ENCODE results near the gene LAMB4. TPM values are rescaled to one million over a fixed set of nuclear protein-coding genes. Genes with fewer than 3 reads are reported as not detected.
A peak's percentile ranks its signal among the peaks of the same experiment; 100 is the strongest.

The LAMB4 gene
- total RNA-seq, 2 donors from 2014 or later: not detected

- Mint-ChIP-seq H3K27ac (no peak overlapping the region), H3K9me3 (no peaks in the 10 kb centered on the region), H3K36me3 (ENCODE audit: insufficient read depth in 2 of 2) (no peaks in the 10 kb centered on the region), H3K27me3 (ENCODE audit: low read depth) (peaks cover 29% of the 10 kb centered on the region), H3K4me1 (ENCODE audit: low read depth) (peaks cover 7% of the 10 kb centered on the region), H3K4me3 (no peak overlapping the region)
- DNase-seq (peak; percentile 15 to 20), ATAC-seq (replicated peaks in 1 of 2) (peak; percentile 93 to 94)
Measured at GRCh38 chr7:108016841-108017775, 113.1 kb downstream of the LAMB4 start.

DNA sequence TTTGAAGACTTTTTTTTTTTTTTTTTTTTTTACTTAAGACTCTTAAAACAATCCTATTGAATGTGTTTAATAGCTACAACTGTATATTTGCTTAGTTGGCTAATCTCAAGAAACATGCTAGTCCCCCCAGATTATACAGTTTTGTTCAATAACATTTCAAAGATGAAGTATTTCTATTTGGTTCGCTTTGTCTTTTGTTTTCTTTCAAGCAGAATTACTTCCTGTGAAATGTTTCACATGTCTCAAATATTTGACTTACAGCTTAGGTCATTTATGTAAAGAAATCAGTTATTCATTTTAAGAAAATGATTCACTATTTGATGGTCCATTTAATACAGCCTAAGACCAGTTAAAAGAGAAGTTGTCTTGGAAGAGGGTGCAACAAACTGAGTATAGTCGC lies 114.4 kb downstream of the LAMB4 start:
- Mint-ChIP-seq H3K4me1 (ENCODE audit: low read depth) (peaks cover 7% of the 10 kb centered on the region), H3K27me3 (ENCODE audit: low read depth) (peaks cover 29% of the 10 kb centered on the region), H3K9me3 (no peaks in the 10 kb centered on the region), H3K27ac (no peak overlapping the region), H3K36me3 (ENCODE audit: insufficient read depth in 2 of 2) (no peaks in the 10 kb centered on the region), H3K4me3 (no peak overlapping the region)
- DNase-seq (no peak), ATAC-seq (replicated peaks in 1 of 2) (no peak)

- DNase-seq (no peak), ATAC-seq (replicated peaks in 1 of 2) (no peak)
- Mint-ChIP-seq H3K9me3 (no peaks in the 10 kb centered on the region), H3K27ac (no peak overlapping the region), H3K4me3 (no peak overlapping the region), H3K36me3 (ENCODE audit: insufficient read depth in 2 of 2) (no peaks in the 10 kb centered on the region), H3K27me3 (ENCODE audit: low read depth) (peaks cover 33% of the 10 kb centered on the region), H3K4me1 (ENCODE audit: low read depth) (peaks cover 7% of the 10 kb centered on the region)
Measured at GRCh38 chr7:108014747-108015682, 115.1 kb downstream of the LAMB4 start.

- Mint-ChIP-seq H3K4me3 (no peak overlapping the region), H3K9me3 (no peaks in the 10 kb centered on the region), H3K27me3 (ENCODE audit: low read depth) (peaks cover 30% of the 10 kb centered on the region), H3K27ac (no peak overlapping the region), H3K4me1 (ENCODE audit: low read depth) (peaks cover 7% of the 10 kb centered on the region), H3K36me3 (ENCODE audit: insufficient read depth in 2 of 2) (no peaks in the 10 kb centered on the region)
- DNase-seq: no peak
- no peak for ATAC-seq (replicated peaks in 1 of 2)
Measured at GRCh38 chr7:108014215-108014614, 115.9 kb downstream of the LAMB4 start.

GRCh38 chr7:108012499-108013430 lies 117.4 kb downstream of the LAMB4 start:
- ATAC-seq (replicated peaks in 1 of 2) (no peak), DNase-seq (no peak)
- peaks cover 7% of the 10 kb centered on the region for H3K4me1 Mint-ChIP-seq (ENCODE audit: low read depth)
- peaks cover 35% of the 10 kb centered on the region for H3K27me3 Mint-ChIP-seq (ENCODE audit: low read depth)
- no peaks in the 10 kb centered on the region for H3K9me3 Mint-ChIP-seq
- no peak overlapping the region for H3K27ac Mint-ChIP-seq
- H3K4me3 Mint-ChIP-seq: no peak overlapping the region
- no peaks in the 10 kb centered on the region for H3K36me3 Mint-ChIP-seq (ENCODE audit: insufficient read depth in 2 of 2)

DNA sequence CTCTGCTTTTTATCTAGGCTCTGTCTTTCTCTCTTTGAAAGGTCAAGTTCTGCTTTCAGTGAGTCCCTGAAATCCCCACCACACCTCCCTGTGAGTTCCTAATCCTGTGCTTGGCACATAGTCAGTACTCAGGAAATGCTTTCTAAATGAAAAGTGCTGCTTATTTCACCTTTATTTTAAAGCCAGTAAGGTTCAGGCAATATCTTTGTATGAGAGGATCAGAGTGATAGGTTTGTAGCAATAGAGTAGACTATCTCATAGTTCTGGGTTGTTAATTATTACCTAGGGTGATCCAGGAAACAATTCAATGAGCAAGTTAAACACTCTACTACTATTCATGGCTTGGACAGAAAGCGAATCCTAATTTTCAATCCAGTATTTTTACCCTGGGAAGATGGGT lies 119.8 kb downstream of the LAMB4 start:
- no peak for DNase-seq
- Mint-ChIP-seq H3K36me3 (ENCODE audit: insufficient read depth in 2 of 2) (no peaks in the 10 kb centered on the region), H3K27ac (no peak overlapping the region), H3K27me3 (ENCODE audit: low read depth) (peaks cover 49% of the 10 kb centered on the region), H3K4me3 (no peak overlapping the region), H3K4me1 (ENCODE audit: low read depth) (no peaks in the 10 kb centered on the region), H3K9me3 (no peaks in the 10 kb centered on the region)
- ATAC-seq (replicated peaks in 1 of 2): no peak

DNA sequence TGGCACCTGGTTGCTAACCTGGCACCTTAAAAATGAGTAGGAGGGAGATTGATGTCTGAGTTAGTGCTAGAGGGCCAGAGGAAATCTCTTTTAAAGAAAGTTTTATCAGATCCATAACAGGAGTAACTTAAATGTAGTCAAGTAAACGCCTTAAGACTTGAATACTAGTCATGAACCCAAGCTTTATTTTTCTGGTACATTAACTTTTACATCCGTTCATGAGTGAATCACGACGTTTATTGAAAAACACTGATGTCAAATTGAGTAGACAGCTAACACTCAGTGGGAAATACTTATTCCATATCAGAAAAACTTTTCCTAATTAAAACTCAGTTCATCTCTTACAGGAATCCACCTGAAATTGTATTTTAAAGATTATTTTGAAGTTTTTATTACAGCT lies 120.3 kb downstream of the LAMB4 start:
- no peak for DNase-seq
- Mint-ChIP-seq H3K36me3 (ENCODE audit: insufficient read depth in 2 of 2) (no peaks in the 10 kb centered on the region), H3K4me3 (no peak overlapping the region), H3K9me3 (no peaks in the 10 kb centered on the region), H3K4me1 (ENCODE audit: low read depth) (no peaks in the 10 kb centered on the region), H3K27ac (no peak overlapping the region), H3K27me3 (ENCODE audit: low read depth) (peaks cover 54% of the 10 kb centered on the region)
- no peak for ATAC-seq (replicated peaks in 1 of 2)

- H3K27me3 Mint-ChIP-seq (ENCODE audit: low read depth): peaks cover 65% of the 10 kb centered on the region
- peaks cover 5% of the 10 kb centered on the region for H3K4me1 Mint-ChIP-seq (ENCODE audit: low read depth)
- DNase-seq: no peak
- H3K4me3 Mint-ChIP-seq: no peak overlapping the region
- no peaks in the 10 kb centered on the region for H3K9me3 Mint-ChIP-seq
- no peak for ATAC-seq (replicated peaks in 1 of 2)
- no peaks in the 10 kb centered on the region for H3K36me3 Mint-ChIP-seq (ENCODE audit: insufficient read depth in 2 of 2)
- H3K27ac Mint-ChIP-seq: no peak overlapping the region
Measured at GRCh38 chr7:108008827-108009226, 121.3 kb downstream of the LAMB4 start.

DNA sequence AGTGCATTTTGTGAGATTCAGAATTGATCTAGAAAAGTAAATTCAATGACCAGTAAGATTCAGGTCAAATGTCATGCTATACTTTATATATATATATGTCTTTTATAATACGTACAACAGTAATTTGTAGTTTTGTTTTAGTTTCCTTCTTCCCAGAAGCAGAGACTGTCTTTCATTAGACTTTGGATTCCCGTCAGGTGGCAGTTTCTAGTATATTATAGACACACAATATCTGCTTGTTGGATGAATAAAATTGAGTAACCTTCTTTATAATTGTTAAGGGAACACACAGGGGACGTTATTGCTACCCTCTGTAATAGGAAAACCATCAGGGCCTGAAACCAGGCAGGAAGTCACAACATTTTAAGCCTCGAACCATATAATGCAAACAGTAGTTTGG lies 121.9 kb downstream of the LAMB4 start:
- peaks cover 9% of the 10 kb centered on the region for H3K4me1 Mint-ChIP-seq (ENCODE audit: low read depth)
- peaks cover 68% of the 10 kb centered on the region for H3K27me3 Mint-ChIP-seq (ENCODE audit: low read depth)
- no peaks in the 10 kb centered on the region for H3K36me3 Mint-ChIP-seq (ENCODE audit: insufficient read depth in 2 of 2)
- no peak for DNase-seq
- ATAC-seq (replicated peaks in 1 of 2): no peak
- H3K4me3 Mint-ChIP-seq: no peak overlapping the region
- no peak overlapping the region for H3K27ac Mint-ChIP-seq
- no peaks in the 10 kb centered on the region for H3K9me3 Mint-ChIP-seq

DNA sequence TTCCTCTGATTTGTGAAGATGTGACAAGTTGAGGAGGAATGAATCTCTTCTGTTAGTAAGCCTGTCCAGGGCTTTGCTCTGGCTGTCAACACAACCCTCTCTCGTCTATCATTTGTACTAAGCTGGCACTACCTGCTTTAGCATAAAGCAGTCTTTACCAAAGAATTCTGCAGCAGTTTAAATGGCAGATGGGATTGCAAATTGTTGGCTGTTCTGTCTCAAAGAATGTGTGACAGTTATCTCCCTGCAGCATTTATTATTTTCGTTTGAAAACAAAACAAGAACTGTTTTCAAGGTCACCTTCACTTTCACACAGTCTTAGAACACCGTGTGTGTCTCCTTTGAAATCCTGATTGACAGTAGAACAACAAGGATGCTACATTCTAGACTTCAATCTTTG lies 122.4 kb downstream of the LAMB4 start:
- no peaks in the 10 kb centered on the region for H3K36me3 Mint-ChIP-seq (ENCODE audit: insufficient read depth in 2 of 2)
- no peak for ATAC-seq (replicated peaks in 1 of 2)
- peaks cover 12% of the 10 kb centered on the region for H3K4me1 Mint-ChIP-seq (ENCODE audit: low read depth)
- DNase-seq: no peak
- no peak overlapping the region for H3K27ac Mint-ChIP-seq
- peaks cover 67% of the 10 kb centered on the region for H3K27me3 Mint-ChIP-seq (ENCODE audit: low read depth)
- no peak overlapping the region for H3K4me3 Mint-ChIP-seq
- no peaks in the 10 kb centered on the region for H3K9me3 Mint-ChIP-seq

DNA sequence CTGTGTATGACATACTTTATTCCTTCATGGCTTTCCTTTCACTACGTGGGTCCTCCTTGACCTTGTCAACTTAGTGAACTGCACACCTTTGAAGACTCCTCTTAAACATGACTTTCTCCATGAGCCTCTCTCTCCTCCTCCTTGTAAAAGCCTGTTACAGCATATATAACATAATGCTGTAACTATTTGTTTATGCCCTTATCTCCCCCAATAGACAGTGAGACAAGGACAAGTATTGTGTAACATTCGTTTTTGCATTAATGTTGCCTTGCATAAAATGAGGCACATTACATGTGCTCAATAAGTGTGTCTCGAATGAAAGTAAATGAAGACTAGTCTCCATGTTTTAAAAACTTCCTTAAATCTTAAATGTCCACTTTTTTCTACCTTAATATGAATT lies 122.9 kb downstream of the LAMB4 start:
- H3K4me3 Mint-ChIP-seq: no peak overlapping the region
- H3K4me1 Mint-ChIP-seq (ENCODE audit: low read depth): peaks cover 14% of the 10 kb centered on the region
- no peak overlapping the region for H3K27ac Mint-ChIP-seq
- DNase-seq: no peak
- no peaks in the 10 kb centered on the region for H3K36me3 Mint-ChIP-seq (ENCODE audit: insufficient read depth in 2 of 2)
- peaks cover 66% of the 10 kb centered on the region for H3K27me3 Mint-ChIP-seq (ENCODE audit: low read depth)
- no peak for ATAC-seq (replicated peaks in 1 of 2)
- no peaks in the 10 kb centered on the region for H3K9me3 Mint-ChIP-seq

DNA sequence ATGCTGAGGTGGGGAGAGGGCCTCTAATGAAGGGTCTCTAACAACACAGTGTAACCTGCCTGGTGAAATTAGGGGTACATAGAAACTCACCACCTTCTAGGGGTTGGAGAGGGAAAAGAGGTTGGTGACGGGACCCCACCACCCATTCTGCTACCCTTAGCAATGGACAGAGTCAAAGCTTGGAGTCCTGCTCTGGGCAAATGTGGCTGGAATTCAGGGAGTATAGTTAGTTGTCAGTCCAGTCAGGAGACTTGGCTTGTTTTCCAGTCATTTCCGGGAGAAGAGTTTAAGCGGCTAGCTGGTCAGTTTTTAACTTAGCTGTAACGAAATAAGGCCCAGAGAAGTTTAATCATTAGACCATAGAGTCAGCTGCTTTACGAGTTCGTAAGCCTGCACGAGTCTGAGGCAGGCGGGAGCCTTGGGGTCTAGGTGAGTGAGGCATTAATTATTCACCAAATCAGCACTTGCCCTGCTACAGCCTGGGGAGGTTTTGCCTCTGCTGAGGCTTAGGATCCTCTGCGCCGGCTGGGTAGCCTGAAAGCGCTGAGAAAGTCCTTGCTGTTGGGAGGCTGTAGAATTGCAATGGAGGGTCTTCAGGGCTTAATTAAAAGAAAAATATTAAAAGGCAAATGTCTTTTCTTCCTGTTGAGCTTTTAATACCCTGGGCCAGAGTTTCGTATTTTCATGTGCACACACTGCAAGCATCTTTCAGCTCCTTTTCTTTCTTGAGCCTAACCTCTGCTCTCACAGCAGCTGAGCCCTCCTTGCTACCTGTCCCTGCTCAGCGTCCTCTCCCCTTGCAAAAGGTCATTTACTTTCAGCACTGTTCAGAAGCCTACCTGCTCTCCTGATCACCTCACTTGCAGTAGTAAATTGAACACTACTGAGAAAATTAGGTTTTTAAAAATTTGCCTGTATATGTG lies 125.7 kb downstream of the LAMB4 start:
- Mint-ChIP-seq H3K27me3 (ENCODE audit: low read depth) (peaks cover 76% of the 10 kb centered on the region), H3K27ac (no peak overlapping the region), H3K4me3 (peak overlapping the region; percentile 29 to 89), H3K36me3 (ENCODE audit: insufficient read depth in 2 of 2) (peaks cover 2 to 4% of the 10 kb centered on the region in 2 donors), H3K9me3 (peaks cover 2% of the 10 kb centered on the region in 2 donors), H3K4me1 (ENCODE audit: low read depth) (peaks cover 26% of the 10 kb centered on the region)
- ATAC-seq (replicated peaks in 1 of 2): no peak
- no peak for DNase-seq
